DOHH2 (cell line): Measurements from ENCODE around the gene PHKG1.
"Not testable (repeated sequence)": the region's sequence is repeated elsewhere in the genome, so short reads cannot be mapped to it uniquely, and the experiment has no call there.

ENCODE experiments used
- H3F3A ChIP-seq: fragments of 200-600 bp; sonication (generic), shearing (Covaris generic); 2 replicates; pipeline ENCODE4 v1.6.0; 2016; ENCODE audit warnings: antibody characterized with exemption, mild to moderate bottlenecking; ENCODE audit not compliant: control insufficient read depth, insufficient read depth
- H3K27ac ChIP-seq: fragments of 200-600 bp; sonication (generic); 2 replicates; pipeline ENCODE4 v1.5.1; 2014; ENCODE audit warnings: low read depth, mild to moderate bottlenecking, low read length, moderate library complexity
- H3K27me3 ChIP-seq: fragments of 200-600 bp; sonication (generic); 2 replicates; pipeline ENCODE4 v1.6.1; 2014; ENCODE audit warnings: mild to moderate bottlenecking, low read length, mixed read lengths; ENCODE audit not compliant: control insufficient read depth
- H3K36me3 ChIP-seq: fragments of 200-600 bp; sonication (generic); 2 replicates; pipeline ENCODE4 v1.6.1; 2014; ENCODE audit warnings: mild to moderate bottlenecking, low read length, moderate library complexity, mixed read lengths; ENCODE audit not compliant: control insufficient read depth
- H3K4me1 ChIP-seq: fragments of 200-600 bp; sonication (generic); 2 replicates; pipeline ENCODE4 v1.6.1; 2014; ENCODE audit warnings: mild to moderate bottlenecking, low read length, mixed read lengths; ENCODE audit not compliant: control insufficient read depth
- H3K4me2 ChIP-seq: fragments of 200-600 bp; sonication (generic); 2 replicates; pipeline ENCODE4 v1.6.0; 2014; ENCODE audit warnings: mild to moderate bottlenecking, low read length, moderate library complexity
- H3K4me3 ChIP-seq: fragments of 200-600 bp; sonication (generic); 2 replicates; pipeline ENCODE4 v1.5.1; 2014; ENCODE audit warnings: mild to moderate bottlenecking, low read length, mixed read lengths
- H3K79me2 ChIP-seq: fragments of 200-600 bp; sonication (generic); 2 replicates; pipeline ENCODE4 v1.6.1; 2014; ENCODE audit warnings: mild to moderate bottlenecking, low read length, mixed read lengths; ENCODE audit not compliant: control insufficient read depth
- H3K9me2 ChIP-seq: fragments of 200-600 bp; sonication (generic); replicated peaks from 2 replicates; pipeline ENCODE4 v1.6.1; 2014; ENCODE audit warnings: mild to moderate bottlenecking, low read length, mixed read lengths; ENCODE audit not compliant: control insufficient read depth
- H3K9me3 ChIP-seq: fragments of 200-600 bp; sonication (generic); 2 replicates; pipeline ENCODE4 v1.6.1; 2014; ENCODE audit warnings: antibody characterized with exemption, low read length, mixed read lengths; ENCODE audit not compliant: control insufficient read depth, insufficient read depth
- H4K20me1 ChIP-seq: fragments of 200-600 bp; sonication (generic); 2 replicates; pipeline ENCODE4 v1.6.0; 2014; ENCODE audit warnings: low read depth, mild to moderate bottlenecking, antibody characterized with exemption, low read length, moderate library complexity; ENCODE audit not compliant: control insufficient read depth, insufficient read depth
- CTCF ChIP-seq: fragments of 200-600 bp; sonication (generic); IDR thresholded peaks from one replicate; pipeline ENCODE4 v1.5.1; 2014; ENCODE audit warnings: antibody characterized with exemption, mild to moderate bottlenecking, low read depth, low read length; ENCODE audit not compliant: poor library complexity, severe bottlenecking
- EZH2phosphoT487 ChIP-seq: fragments of 200-600 bp; sonication (generic); IDR thresholded peaks from 2 replicates; pipeline ENCODE4 v1.6.1; 2017; ENCODE audit warnings: borderline replicate concordance, mild to moderate bottlenecking, antibody characterized with exemption, low read length, moderate library complexity, mixed read lengths

The PHKG1 gene

DNA sequence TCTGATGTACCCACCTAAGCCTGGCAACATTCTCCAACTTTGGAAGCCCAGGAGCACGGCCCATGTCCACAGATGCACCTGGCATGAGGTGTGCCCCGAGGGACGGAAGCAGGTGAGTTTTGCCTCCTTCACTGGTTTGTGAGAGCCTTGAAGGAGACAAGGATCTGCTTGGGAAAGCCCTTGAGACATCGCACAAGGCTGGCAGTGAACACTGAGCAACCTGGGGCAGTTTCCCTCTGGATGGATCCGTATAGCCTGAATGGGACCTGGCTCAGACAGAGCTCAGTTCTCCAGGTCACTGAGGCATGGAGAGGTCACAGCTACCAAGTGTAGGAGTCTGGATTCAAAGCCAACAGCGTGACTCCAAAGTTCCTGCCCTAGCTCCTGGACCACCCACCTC, 32.2 kb upstream of the PHKG1 start:
- TF ChIP-seq EZH2phosphoT487: no peak
- TF ChIP-seq CTCF: no peak
- Histone ChIP-seq H3K4me1 (no peaks in the 10 kb centered on the region), H3K4me3 (no peak overlapping the region), H3K36me3 (no peaks in the 10 kb centered on the region), H3K79me2 (no peaks in the 10 kb centered on the region), H3K9me2 (no peaks in the 10 kb centered on the region), H3K9me3 (no peaks in the 10 kb centered on the region), H3K4me2 (no peak overlapping the region), H3K27ac (no peak overlapping the region), H3F3A (no peaks in the 10 kb centered on the region), H4K20me1 (no peaks in the 10 kb centered on the region), H3K27me3 (no peaks in the 10 kb centered on the region)

DNA sequence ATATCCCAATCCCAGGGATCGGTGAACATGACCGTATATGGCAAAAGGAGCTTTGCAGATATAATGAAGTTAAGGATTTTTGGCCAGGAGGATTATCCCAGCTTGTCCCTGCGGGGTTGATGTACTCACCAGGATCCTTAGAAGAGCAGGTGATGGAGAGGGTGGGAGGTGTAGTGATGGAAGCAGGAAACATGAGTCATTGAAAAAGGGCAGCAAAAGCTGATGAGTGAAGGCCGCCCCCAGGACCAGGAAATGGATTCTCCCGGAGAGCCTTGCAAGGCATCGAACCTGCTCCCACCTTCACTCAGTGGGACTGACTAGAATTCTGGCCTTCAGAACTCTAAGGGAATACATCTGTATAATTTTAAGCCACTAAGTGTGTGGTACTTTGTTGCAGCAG, 28.7 kb upstream of the PHKG1 start:
- Histone ChIP-seq H4K20me1 (no peaks in the 10 kb centered on the region), H3K4me2 (no peak overlapping the region), H3K4me1 (no peaks in the 10 kb centered on the region), H3K4me3 (no peak overlapping the region), H3K79me2 (no peaks in the 10 kb centered on the region), H3F3A (no peaks in the 10 kb centered on the region), H3K27me3 (no peaks in the 10 kb centered on the region), H3K36me3 (no peaks in the 10 kb centered on the region), H3K27ac (no peak overlapping the region), H3K9me3 (no peaks in the 10 kb centered on the region), H3K9me2 (no peaks in the 10 kb centered on the region)
- TF ChIP-seq CTCF (no peak), EZH2phosphoT487 (no peak)

GRCh38 chr7:56115852-56116538, 23.2 kb upstream of the PHKG1 start, which contains the start of gene NUPR2:
TSS of gene NUPR2 (minus strand) at chr7:56116417. CDS start at chr7:56116314, 103 bp downstream.
- Histone ChIP-seq H4K20me1 (no peaks in the 10 kb centered on the region), H3K36me3 (no peaks in the 10 kb centered on the region), H3K79me2 (no peaks in the 10 kb centered on the region)

GRCh38 chr7:56112244-56112643, 19.5 kb upstream of the PHKG1 start:
- not testable (repeated sequence) for H3K4me2 ChIP-seq, H3K36me3 ChIP-seq, H3F3A ChIP-seq, H3K9me3 ChIP-seq, H3K27me3 ChIP-seq, H3K27ac ChIP-seq, H3K9me2 ChIP-seq, H3K79me2 ChIP-seq, H3K4me3 ChIP-seq, H4K20me1 ChIP-seq
- peaks cover 11% of the 10 kb centered on the region for H3K4me1 ChIP-seq

More at GRCh38 chr7:56115852-56116538, 23.2 kb upstream of the PHKG1 start, which contains the start of gene NUPR2:
- Histone ChIP-seq H3K9me2 (no peaks in the 10 kb centered on the region), H3F3A (no peaks in the 10 kb centered on the region), H3K4me3 (no peak within 1 kb of the TSS), H3K9me3 (no peaks in the 10 kb centered on the region), H3K27me3 (no peaks in the 10 kb centered on the region), H3K4me2 (no peak within 1 kb of the TSS), H3K27ac (no peak within 1 kb of the TSS), H3K4me1 (no peaks in the 10 kb centered on the region; the same call in 1 of the 2 replicates)
- TF ChIP-seq EZH2phosphoT487 (no peak), CTCF (no peak)
